ENCODE results near the gene ABCG1.

DNA sequence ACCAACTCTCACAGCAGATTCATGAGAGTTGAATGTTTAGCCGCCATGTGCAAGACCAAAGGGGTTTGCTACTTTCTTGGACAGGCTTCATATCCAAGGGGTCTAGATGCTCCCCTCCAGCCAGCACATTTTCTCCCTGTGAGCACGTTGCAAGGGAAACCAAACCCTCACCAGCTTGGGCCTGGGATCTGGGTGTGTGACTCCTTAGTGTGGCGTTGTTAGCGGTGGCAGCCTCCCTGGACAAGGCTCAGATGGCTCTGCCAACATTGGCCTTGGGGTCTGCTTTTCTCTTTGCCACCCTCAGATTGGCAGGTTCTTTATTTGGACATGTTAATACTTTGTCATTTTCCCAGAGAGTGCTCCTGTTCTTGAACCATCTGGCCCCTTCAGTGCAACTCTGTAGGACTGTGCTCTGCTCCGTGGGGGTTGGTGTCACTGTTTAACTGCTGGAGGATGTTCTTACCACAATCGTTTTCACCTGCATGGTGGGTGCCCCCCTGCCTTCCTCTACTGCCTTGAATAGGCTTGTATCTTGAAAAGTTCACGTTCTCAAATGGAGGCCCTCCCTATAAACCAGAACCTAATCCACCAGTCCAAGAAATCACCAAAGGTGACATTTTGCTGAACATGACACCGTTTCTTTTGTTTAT is 13.4 kb downstream of the ABCG1 start:
- TF ChIP-seq, protein P1, sequence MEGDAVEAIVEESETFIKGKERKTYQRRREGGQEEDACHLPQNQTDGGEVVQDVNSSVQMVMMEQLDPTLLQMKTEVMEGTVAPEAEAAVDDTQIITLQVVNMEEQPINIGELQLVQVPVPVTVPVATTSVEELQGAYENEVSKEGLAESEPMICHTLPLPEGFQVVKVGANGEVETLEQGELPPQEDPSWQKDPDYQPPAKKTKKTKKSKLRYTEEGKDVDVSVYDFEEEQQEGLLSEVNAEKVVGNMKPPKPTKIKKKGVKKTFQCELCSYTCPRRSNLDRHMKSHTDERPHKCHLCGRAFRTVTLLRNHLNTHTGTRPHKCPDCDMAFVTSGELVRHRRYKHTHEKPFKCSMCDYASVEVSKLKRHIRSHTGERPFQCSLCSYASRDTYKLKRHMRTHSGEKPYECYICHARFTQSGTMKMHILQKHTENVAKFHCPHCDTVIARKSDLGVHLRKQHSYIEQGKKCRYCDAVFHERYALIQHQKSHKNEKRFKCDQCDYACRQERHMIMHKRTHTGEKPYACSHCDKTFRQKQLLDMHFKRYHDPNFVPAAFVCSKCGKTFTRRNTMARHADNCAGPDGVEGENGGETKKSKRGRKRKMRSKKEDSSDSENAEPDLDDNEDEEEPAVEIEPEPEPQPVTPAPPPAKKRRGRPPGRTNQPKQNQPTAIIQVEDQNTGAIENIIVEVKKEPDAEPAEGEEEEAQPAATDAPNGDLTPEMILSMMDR (IDR thresholded peaks at IDR 0.05; ENCODE audit: poor library complexity): no peak
- TF ChIP-seq EZH2 (IDR thresholded peaks at IDR 0.05; ENCODE audit: borderline replicate concordance) (no peak), EZH2phosphoT487 (IDR thresholded peaks at IDR 0.05; ENCODE audit: low read depth, severe bottlenecking, unreplicated experiment) (no peak)
